Measurements from ENCODE around the gene TMEM132D. TPM values are rescaled to one million over a fixed set of nuclear protein-coding genes. Genes with fewer than 3 reads are reported as not detected.

Gene TMEM132D
- total RNA-seq, 1 donor from 2014 or later: 1.1 TPM

- Histone ChIP-seq H3K9ac (no peak overlapping the region), H3K27ac (no peak overlapping the region), H3K27me3 (no peaks in the 10 kb centered on the region), H3K36me3 (no peaks in the 10 kb centered on the region), H3K4me1 (no peaks in the 10 kb centered on the region), H3F3A (ENCODE audit: low read depth) (no peaks in the 10 kb centered on the region), H3K4me3 (no peak overlapping the region), H3K4me2 (no peak overlapping the region), H3K79me2 (ENCODE audit: low read depth) (no peaks in the 10 kb centered on the region), H3K9me3 (ENCODE audit: low read depth) (no peaks in the 10 kb centered on the region), H4K20me1 (ENCODE audit: low read depth) (no peaks in the 10 kb centered on the region), H2AFZ (replicated peaks) (no peak overlapping the region)
- peaks cover 4% of the 10 kb centered on the region for H3K27me3 Mint-ChIP-seq (ENCODE audit: insufficient read depth, low read depth)
- H3K4me1 Mint-ChIP-seq: no peaks in the 10 kb centered on the region
- no peak overlapping the region for H3K4me3 Mint-ChIP-seq
- TF ChIP-seq CTCF (IDR thresholded peaks at IDR 0.05): no peak
- no peak for TF ChIP-seq EZH2phosphoT487 (IDR thresholded peaks at IDR 0.05)
- TF ChIP-seq EZH2 (IDR thresholded peaks at IDR 0.05): no peak
- no peak overlapping the region for H3K27ac Mint-ChIP-seq
- H3K36me3 Mint-ChIP-seq: peaks cover 12% of the 10 kb centered on the region
- peaks cover 3% of the 10 kb centered on the region for H3K9me3 Mint-ChIP-seq
- no peak for DNase-seq (ENCODE audit: low spot score)
Measured at GRCh38 chr12:129720618-129721017, 183.2 kb downstream of the TMEM132D start.

DNA sequence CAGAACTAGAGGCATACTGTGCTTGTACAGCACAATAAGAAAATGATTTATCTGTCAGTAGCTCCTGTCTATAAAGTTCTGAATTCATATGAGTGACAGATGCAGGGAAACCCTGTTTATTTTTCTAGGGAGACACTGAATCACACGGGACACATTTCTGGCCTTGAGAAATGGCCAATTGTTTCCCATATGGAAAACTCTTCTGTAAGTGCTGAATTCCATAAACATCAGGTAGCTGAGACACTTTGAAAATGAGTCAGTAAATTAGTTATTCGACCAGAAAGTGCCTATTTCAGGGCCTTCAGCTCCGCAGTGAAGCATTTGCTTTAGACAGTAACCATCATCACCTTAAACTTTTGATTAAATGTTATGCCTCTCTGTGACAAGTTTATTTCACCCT, 184.4 kb downstream of the TMEM132D start:
- TF ChIP-seq EZH2phosphoT487 (IDR thresholded peaks at IDR 0.05): no peak
- TF ChIP-seq CTCF (IDR thresholded peaks at IDR 0.05): no peak
- no peak for TF ChIP-seq EZH2 (IDR thresholded peaks at IDR 0.05)
- no peaks in the 10 kb centered on the region for H3K79me2 ChIP-seq (ENCODE audit: low read depth)
- no peaks in the 10 kb centered on the region for H3K27me3 ChIP-seq
- no peaks in the 10 kb centered on the region for H3K4me1 Mint-ChIP-seq
- H3K27ac ChIP-seq: no peak overlapping the region
- no peak overlapping the region for H3K27ac Mint-ChIP-seq
- H2AFZ ChIP-seq (replicated peaks): no peak overlapping the region
- H3K4me2 ChIP-seq: no peak overlapping the region
- DNase-seq (ENCODE audit: low spot score): no peak
- H3K4me3 ChIP-seq: no peak overlapping the region
- no peak overlapping the region for H3K4me3 Mint-ChIP-seq
- H3F3A ChIP-seq (ENCODE audit: low read depth): no peaks in the 10 kb centered on the region
- H3K27me3 Mint-ChIP-seq (ENCODE audit: insufficient read depth, low read depth): peaks cover 4% of the 10 kb centered on the region
- H4K20me1 ChIP-seq (ENCODE audit: low read depth): no peaks in the 10 kb centered on the region
- H3K4me1 ChIP-seq: no peaks in the 10 kb centered on the region
- peaks cover 3% of the 10 kb centered on the region for H3K9me3 Mint-ChIP-seq
- H3K9ac ChIP-seq: no peak overlapping the region
- H3K9me3 ChIP-seq (ENCODE audit: low read depth): no peaks in the 10 kb centered on the region
- no peaks in the 10 kb centered on the region for H3K36me3 ChIP-seq
- peaks cover 18% of the 10 kb centered on the region for H3K36me3 Mint-ChIP-seq

DNA sequence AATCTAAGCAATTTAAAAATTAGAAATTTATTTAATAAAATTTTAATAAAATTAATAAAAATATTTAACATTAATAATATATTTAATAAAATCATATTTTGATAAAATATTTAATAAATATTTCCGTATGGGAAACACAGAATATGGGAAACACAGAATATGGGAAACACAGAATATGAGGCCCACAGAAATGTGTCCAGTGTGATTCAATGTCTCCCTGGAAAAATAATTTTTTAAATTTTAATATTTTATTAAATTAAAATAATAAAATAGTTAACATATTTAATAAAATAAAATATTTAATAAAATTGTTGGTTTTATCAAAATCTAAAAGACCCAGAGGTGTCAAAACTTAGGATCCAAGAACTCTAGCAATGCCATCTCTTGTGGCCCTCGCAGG, 186.4 kb downstream of the TMEM132D start:
- Histone ChIP-seq H2AFZ (replicated peaks) (no peak overlapping the region), H3K9me3 (ENCODE audit: low read depth) (no peaks in the 10 kb centered on the region), H4K20me1 (ENCODE audit: low read depth) (no peaks in the 10 kb centered on the region), H3K79me2 (ENCODE audit: low read depth) (no peaks in the 10 kb centered on the region), H3K36me3 (no peaks in the 10 kb centered on the region), H3K4me3 (no peak overlapping the region), H3K27ac (no peak overlapping the region), H3F3A (ENCODE audit: low read depth) (no peaks in the 10 kb centered on the region), H3K9ac (no peak overlapping the region), H3K4me2 (no peak overlapping the region), H3K4me1 (no peaks in the 10 kb centered on the region), H3K27me3 (no peaks in the 10 kb centered on the region)
- Mint-ChIP-seq H3K36me3 (peaks cover 24% of the 10 kb centered on the region), H3K4me3 (no peak overlapping the region), H3K9me3 (peaks cover 5% of the 10 kb centered on the region), H3K27me3 (ENCODE audit: insufficient read depth, low read depth) (peaks cover 6% of the 10 kb centered on the region), H3K4me1 (no peaks in the 10 kb centered on the region), H3K27ac (no peak overlapping the region)
- no peak for DNase-seq (ENCODE audit: low spot score)
- TF ChIP-seq CTCF (IDR thresholded peaks at IDR 0.05) (no peak), EZH2phosphoT487 (IDR thresholded peaks at IDR 0.05) (no peak), EZH2 (IDR thresholded peaks at IDR 0.05) (no peak)
